GM21576 (cell line): ENCODE measurements around the gene TP53TG3B.
"Not testable (repeated sequence)": the region's sequence is repeated elsewhere in the genome, so short reads cannot be mapped to it uniquely, and the experiment has no call there.

Experiments
- ATAC-seq: cut with Tn5 transposase; IDR thresholded peaks from one replicate; pipeline ENCODE4 v1.9.1; 2021; ENCODE audit warnings: mild to moderate bottlenecking, moderate library complexity; ENCODE audit not compliant: unreplicated experiment

Gene TP53TG3B, protein sequence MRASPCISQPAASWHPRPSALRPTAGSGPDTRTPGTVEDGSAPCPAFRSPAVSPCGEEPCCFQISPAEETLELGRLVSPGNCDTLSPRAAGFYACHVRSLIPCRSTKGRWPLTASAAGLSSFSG

DNA sequence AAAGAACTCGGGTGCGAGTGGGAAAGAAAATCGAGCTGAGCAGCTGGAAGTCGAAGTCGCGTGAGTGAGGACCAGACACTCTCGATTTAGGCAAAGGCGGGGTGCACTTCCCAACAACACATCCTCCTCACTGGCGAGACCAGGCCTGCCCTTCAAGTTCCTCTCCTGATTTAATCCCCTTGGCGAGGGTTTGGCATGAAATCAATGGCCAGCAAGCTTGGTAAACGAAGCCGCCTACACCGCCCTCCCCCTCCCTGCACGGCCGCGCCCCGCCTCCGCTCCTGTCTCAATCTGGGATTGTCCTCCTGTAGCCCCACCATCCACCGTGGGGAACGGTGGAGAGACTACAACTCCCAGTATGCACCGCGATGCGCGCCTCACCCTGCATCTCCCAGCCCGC is at the start of gene TP53TG3B:
Gene TP53TG3B, plus strand, starts transcription at position 301 of the 400 bp plus-strand sequence. Its CDS starts 68 bp downstream, at position 369.
- ATAC-seq, result not testable (repeated sequence)

DNA sequence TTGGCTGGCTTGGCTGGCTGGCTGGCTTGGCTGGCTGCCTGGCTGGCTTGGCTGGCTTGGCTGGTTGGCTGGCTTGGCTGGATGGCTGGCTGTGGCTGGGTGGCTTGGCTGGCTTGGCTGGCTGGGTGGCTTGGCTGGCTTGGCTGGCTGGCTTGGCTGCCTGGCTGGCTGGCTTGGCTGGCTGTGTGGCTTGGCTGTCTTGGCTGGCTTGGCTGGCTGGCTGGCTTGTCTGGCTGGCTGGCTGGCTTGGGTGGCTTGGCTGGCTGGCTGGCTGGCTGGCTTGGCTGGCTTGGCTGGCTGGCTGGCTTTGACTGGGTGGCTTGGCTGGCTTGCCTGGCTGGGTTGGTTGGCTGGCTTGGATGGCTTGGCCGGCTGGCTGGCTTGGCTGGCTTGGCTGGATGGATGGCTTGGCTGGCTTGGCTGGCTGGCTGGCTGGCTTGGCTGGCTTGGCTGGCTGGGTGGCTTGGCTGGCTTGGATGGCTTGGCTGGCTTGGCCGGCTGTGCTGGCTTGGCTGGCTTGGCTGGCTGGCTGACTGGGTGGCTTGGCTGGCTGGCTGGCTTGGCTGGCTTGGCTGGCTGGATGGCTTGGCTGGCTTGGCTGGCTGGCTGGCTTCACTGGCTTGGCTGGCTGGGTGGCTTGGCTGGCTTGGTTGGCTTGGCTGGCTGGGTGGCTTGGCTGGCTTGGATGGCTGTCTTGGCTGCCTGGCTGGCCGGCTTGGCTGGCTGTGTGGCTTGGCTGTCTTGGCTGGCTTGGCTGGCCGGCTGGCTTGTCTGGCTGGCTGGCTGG is 24.2 kb upstream of the TP53TG3B start:
- ATAC-seq, result not testable (repeated sequence)

DNA sequence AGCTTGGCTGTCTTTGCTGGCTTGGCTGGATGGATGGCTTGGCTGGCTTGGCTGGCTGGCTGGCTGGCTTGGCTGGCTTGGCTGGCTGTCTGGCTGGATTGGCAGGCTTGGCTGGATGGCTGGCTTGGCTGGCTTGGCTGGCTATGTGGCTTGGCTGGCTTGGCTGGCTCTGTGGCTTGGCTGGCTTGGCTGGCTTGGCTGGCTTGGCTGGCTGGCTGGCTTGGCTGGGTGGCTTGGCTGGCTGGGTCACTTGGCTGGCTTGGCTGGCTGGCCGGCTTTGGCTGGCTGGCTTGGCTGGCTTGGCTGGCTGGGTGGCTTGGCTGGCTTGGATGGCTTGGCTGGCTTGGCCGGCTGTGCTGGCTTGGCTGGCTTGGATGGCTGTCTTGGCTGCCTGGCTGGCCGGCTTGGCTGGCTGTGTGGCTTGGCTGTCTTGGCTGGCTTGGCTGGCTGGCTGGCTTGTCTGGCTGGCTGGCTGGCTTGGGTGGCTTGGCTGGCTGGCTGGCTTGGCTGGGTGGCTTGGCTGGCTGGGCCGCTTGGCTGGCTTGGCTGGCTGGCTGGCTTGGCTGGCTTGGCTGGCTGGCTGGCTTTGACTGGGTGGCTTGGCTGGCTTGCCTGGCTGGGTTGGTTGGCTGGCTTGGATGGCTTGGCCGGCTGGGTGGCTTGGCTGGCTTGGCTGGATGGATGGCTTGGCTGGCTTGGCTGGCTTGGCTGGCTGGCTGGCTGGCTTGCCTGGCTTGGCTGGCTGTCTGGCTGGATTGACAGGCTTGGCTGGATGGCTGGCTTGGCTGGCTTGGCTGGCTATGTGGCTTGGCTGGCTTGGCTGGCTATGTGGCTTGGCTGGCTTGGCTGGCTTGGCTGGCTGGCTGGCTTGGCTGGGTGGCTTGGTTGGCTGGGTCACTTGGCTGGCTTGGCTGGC is 22.8 kb upstream of the TP53TG3B start:
- ATAC-seq, result not testable (repeated sequence)

DNA sequence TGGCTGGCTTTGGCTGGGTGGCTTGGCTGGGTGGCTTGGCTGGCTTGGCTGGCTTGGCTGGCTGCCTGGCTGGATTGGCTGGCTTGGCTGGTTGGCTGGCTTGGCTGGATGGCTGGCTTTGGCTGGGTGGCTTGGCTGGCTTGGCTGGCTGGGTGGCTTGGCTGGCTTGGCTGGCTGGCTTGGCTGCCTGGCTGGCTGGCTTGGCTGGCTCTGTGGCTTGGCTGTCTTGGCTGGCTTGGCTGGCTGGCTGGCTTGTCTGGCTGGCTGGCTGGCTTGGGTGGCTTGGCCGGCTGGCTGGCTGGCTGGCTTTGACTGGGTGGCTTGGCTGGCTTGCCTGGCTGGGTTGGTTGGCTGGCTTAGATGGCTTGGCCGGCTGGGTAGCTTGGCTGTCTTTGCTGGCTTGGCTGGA is 22.1 kb upstream of the TP53TG3B start:
- ATAC-seq, result not testable (repeated sequence)

DNA sequence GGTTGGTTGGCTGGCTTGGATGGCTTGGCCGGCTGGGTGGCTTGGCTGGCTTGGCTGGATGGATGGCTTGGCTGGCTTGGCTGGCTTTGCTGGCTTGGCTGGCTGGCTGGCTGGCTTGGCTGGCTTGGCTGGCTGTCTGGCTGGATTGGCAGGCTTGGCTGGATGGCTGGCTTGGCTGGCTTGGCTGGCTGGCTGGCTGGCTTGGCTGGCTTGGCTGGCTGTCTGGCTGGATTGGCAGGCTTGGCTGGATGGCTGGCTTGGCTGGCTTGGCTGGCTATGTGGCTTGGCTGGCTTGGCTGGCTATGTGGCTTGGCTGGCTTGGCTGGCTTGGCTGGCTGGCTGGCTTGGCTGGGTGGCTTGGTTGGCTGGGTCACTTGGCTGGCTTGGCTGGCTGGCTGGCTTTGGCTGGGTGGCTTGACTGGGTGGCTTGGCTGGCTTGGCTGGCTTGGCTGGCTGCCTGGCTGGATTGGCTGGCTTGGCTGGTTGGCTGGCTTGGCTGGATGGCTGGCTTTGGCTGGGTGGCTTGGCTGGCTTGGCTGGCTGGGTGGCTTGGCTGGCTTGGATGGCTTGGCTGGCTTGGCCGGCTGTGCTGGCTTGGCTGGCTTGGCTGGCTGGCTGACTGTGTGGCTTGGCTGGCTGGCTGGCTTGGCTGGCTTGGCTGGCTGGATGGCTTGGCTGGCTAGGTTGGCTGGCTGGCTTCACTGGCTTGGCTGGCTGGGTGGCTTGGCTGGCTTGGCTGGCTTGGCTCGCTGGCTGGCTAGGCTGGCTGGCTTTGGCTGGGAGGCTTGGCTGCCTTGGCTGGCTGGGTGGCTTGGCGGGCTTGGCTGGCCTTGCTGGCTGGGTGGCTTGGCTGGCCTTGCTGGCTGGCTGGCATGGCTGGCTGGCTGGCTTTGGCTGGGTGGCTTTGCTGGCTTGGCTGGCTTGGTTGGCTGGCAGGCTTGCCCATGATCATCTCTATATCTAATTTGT is 21.3 kb upstream of the TP53TG3B start:
- not testable (repeated sequence) for ATAC-seq
